NCI-H748 (cell line): ENCODE data around the gene ZNF841.
"Not testable (repeated sequence)": the region's sequence is repeated elsewhere in the genome, so short reads cannot be mapped to it uniquely, and the experiment has no call there.

Source experiments
- DNase-seq: peaks from one replicate; lab custom pipeline; 2025; ENCODE audit not compliant: unreplicated experiment; lab: John Stamatoyannopoulos, UW

Gene ZNF841

GRCh38 chr19:52069653-52070052, 25.9 kb downstream of the ZNF841 start:
- DNase-seq, result no peak

- DNase-seq, result no peak
Observed at GRCh38 chr19:52066258-52066863, 29.2 kb downstream of the ZNF841 start.

- DNase-seq, result no peak
Observed at GRCh38 chr19:52065399-52065798, 30.2 kb downstream of the ZNF841 start.

DNA sequence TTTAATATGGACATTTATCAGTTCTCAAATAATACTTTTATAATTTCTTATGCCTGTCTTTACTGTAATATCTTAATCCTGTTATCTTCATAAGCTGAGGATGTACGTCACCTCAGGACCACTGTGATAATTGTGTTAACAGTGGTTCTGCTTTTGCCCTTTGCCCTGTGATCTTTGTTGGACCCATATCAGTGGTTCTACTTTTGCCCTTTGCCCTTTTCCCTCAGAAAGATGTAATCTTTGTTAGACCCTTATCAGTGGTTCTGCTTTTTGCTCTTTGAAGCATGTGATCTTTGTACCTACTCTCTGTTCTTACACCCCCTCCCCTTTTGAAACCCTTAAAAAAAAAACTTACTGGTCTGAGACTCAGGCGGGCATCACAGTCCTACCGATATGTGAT, 39.1 kb downstream of the ZNF841 start:
- not testable (repeated sequence) for DNase-seq

DNA sequence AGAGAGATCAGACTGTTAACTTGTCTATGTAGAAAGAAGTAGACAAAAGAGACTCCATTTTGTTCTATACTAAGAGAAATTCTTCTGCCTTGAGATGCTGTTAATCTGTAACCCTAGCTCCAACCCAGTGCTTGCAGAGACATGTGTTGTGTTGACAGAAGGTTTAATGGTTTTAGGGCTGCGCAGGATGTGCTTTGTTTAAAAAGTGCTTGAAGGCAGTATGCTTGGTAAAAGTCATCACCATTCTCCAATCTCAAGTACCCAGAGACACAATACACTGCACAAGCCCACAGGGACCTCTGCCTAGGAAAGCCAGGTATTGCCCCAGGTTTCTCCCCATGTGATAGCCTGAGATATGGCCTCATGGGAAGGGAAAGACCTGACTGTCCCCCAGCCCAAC, 43.8 kb downstream of the ZNF841 start:
- peak; percentile 26 for DNase-seq

- peak; percentile 97 for DNase-seq
Observed at GRCh38 chr19:52048555-52049501, 46.7 kb downstream of the ZNF841 start, which contains the start of gene ZNF432. Gene ZNF432, minus strand, starts transcription at chr19:52048838. Its CDS starts 1,970 bp downstream, at chr19:52046868.

DNA sequence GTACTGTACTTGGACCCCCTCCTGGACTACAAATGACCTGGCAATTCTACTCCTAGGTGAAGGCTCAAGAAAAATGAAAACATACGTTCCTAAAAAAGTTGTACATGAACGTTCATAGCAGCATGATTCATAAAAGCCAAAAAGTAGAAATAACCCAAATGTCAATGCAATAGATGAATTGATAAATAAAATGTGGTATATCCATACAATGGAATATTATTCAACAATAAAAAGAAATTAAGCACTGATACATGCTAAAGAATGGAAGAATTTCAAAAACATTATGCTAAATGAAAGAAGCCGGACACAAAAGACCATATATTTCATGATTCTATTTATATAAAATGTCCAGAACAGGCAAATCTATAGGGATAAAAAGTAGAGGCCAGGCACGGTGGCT, 56.4 kb downstream of the ZNF841 start:
- DNase-seq, result no peak

GRCh38 chr19:52034051-52034728, 61.4 kb downstream of the ZNF841 start:
- no peak for DNase-seq

- peak; percentile 80 for DNase-seq
Observed at GRCh38 chr19:52028780-52029123, 66.8 kb downstream of the ZNF841 start.

DNA sequence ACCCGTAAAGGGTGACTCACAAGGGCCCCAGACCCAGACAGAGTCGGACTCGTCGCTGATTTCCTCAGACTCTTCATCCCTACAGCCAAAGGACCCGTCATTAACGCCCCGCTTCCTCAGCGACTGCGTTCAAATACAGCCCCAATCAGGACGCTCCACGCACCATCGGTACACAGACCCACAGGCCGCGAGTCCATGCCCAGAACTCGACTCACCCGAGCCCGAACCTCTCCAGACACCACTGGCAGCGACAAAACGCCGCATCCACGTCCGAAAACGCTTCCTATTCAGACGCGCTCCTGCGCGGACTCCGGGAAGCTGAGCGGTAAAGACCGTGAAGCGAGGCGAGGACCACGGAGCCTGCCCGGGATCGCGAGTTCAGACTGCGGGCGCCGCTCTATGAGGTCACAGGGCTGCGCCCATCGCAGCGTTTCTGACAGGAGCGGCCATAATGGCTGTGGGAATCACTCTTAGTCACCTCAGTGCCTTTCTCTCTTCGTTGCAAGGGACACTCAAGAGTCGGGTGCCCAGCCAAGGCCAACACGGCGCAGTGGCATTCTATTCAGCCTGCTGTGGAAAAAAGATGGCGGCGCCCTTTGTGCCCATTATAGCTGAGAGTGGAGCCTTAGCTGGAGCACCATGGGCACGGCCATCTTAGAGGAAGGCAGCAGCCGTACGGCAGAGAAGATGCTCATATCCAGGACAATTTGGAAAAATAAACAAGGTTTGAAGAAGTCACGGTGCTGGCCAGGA, 67.4 kb downstream of the ZNF841 start, which contains the start of gene ZNF614:
TSS of gene ZNF614 (minus strand) at position 353 of the 753 bp plus-strand sequence. CDS start 2,634 bp downstream, outside the sequence.
- peak; percentile 96 for DNase-seq

- not testable (repeated sequence) for DNase-seq
Observed at GRCh38 chr19:52026255-52026990, 69.1 kb downstream of the ZNF841 start.

DNA sequence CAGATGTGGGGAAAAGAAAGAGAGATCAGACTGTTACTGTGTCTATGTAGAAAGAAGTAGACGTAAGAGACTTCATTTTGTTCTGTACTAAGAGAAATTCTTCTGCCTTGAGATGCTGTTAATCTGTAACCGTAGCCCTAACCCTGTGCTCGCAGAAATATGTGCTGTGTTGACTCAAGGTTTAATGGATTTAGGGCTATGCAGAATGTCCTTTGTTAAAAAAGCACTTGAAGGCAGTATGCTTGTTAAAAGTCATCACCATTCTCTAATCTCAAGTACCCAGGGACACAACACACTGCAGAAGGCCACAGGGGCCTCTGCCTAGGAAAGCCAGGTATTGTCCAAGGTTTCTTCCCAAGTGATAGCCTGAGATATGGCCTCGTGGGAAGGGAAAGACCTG, 71.1 kb downstream of the ZNF841 start:
- DNase-seq, result not testable (repeated sequence)

- DNase-seq, result no peak
Observed at GRCh38 chr19:52022193-52022592, 73.4 kb downstream of the ZNF841 start.

GRCh38 chr19:52020506-52020905, 75.1 kb downstream of the ZNF841 start:
- no peak for DNase-seq
